Heart left ventricle (tissue), 13 donors: ENCODE measurements around the gene JAGN1.

Experiments used
- CTCF ChIP-seq, 12 donors: fragments of 200-600 bp; sonication (generic) in 4 of 12; IDR thresholded peaks; one replicate each; pipeline versions ENCODE4 v1.5.0 to v1.8.0; 2018 to 2022; ENCODE audit warnings: antibody characterized with exemption in 12 of 12, mild to moderate bottlenecking in 5 of 12
- POLR2A ChIP-seq, 2 donors: fragments of 450-650 bp; IDR thresholded peaks; one replicate each; pipeline ENCODE4 v1.6.1; 2017; ENCODE audit warnings: antibody characterized with exemption in 2 of 2, mild to moderate bottlenecking in 2 of 2, moderate library complexity in 2 of 2
- donor health status: ischemic (EF 13 %, LVEDD 7.1; RV severe dilation, severe dysfunction).
- donor health status: DM: no; HTN: yes; CAD: no.
- donor health status: DM: no; HTN: no; CAD: no.
- donor health status: ischemic (EF 25% LVEDD 6.9; RV normal size, moderate dysfunction).
- donor health status: ischemic (EF 25% LVEDD 5.7; RV mildly dilated, moderate dysfunction).
- donor health status: ischemic (EF 35%, LVEDD 5.7; RV mildly dilated, moderate dysfunction).
- donor health status: nonischemic (EF 11% LVEDD 7.7; RV severe dilation, severe dysfunction).
- donor health status: DM: yes; HTN: yes; CAD: no.
- donor health status: PGD.
- donor health status: ischemic (EF 29% LVEDD 5.4; RV normal size, mild dysfunction).
- donor health status: nonischemic (EF 23%, LVEDD 6.1; RV moderate dilation, normal function).

DNA sequence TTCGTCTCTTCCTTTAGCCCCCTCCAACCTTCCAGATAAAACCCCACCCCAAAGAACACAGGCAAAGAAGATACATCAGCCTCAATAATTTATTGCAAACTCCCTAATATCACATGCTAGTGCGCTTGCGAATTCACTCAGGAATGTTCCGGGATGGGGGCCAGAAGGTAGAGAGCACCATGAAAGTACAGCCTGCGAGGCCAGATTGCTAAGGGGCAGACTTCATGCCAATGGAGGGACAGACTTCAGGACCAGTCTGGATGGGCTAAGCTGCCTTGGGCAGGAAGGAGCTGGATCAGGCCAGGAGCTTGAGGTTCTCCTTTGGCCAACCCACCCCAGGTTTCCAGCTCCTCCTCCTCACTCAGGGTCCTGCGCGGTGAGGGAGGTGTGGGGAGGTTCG, 23.8 kb upstream of the JAGN1 start:
- TF ChIP-seq CTCF (IDR thresholded peaks at IDR 0.05) (no peak), POLR2A (IDR thresholded peaks at IDR 0.05) (no peak)
